ENCODE measurements around the gene C4orf17. TPM values are rescaled to one million over a fixed set of nuclear protein-coding genes. Genes with fewer than 3 reads are reported as not detected.
"Not testable (repeated sequence)": the region's sequence is repeated elsewhere in the genome, so short reads cannot be mapped to it uniquely, and the experiment has no call there.

The C4orf17 gene
- not detected in 2 replicates for total RNA-seq (2014; rRNA removed; shearing (Covaris generic))

- DNase-seq (ENCODE audit: low spot score): no peak
Measured at GRCh38 chr4:99510721-99511120, at the start of gene C4orf17. Gene C4orf17 (plus strand): TSS chr4:99511021. CDS start chr4:99513082, 2,061 bp downstream.

GRCh38 chr4:99461623-99462401, 49.0 kb upstream of the C4orf17 start:
- no peak for DNase-seq (ENCODE audit: low spot score)

GRCh38 chr4:99462875-99463464, 47.9 kb upstream of the C4orf17 start:
- DNase-seq (ENCODE audit: low spot score): peak; percentile 81

DNA sequence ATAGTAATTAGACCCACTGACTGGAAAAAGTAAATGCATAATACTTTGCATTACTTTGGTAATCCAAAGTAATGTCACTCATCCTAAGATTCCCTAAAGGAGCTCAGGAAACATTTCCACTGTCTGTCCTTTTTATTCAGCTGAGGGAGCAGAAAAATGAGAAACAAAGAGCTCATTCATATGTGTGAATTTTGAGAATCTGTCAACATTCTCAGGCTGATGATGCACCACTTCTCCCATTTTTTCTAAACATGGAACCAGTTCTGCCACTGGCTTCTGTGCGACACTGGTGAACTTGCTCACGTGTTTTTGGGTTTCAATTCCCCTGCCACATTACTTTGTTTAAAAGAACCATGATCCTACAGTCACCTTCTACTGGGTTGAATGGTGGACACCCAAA, 47.3 kb upstream of the C4orf17 start:
- DNase-seq (ENCODE audit: low spot score): no peak

DNA sequence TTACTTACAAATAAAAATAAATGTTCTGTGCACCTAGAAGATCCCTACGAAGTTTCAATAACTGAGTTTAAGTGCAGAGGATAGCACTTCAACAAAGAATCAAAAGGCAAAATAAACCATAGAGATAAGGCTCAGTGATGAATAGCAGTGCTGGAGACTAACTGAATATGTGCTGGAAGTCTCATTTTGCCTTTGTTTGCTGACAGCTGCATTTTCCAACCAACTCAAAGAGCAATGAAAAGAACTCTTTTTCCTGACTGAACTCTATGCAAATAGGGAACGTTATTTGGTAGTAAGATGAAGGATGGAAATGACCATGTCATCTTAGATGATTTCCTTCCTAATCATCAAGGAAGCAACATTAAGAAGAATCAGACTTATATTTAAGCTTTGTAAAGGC, 42.9 kb upstream of the C4orf17 start:
- DNase-seq (ENCODE audit: low spot score): no peak

GRCh38 chr4:99468889-99469288, 41.9 kb upstream of the C4orf17 start:
- DNase-seq (ENCODE audit: low spot score): no peak

GRCh38 chr4:99471349-99471748, 39.5 kb upstream of the C4orf17 start:
- no peak for DNase-seq (ENCODE audit: low spot score)

DNA sequence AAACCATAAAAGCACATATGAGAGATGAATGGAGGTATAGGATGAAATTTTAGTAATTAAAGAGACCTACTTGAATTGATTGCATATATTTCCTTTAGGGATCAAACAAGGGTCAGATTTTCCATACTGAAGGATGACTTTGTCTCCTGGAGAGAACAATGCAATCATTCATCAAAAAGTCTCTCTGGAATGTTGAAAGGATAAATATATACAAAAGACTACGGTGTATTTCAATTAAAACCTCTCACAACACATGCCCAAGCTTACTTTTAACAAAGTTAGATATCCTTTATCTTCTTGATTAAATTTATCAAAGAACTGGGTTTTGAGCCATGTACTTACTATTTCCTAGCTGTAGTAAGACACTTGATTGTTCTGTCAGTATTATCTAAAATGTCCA, 38.9 kb upstream of the C4orf17 start:
- DNase-seq (ENCODE audit: low spot score): no peak

DNA sequence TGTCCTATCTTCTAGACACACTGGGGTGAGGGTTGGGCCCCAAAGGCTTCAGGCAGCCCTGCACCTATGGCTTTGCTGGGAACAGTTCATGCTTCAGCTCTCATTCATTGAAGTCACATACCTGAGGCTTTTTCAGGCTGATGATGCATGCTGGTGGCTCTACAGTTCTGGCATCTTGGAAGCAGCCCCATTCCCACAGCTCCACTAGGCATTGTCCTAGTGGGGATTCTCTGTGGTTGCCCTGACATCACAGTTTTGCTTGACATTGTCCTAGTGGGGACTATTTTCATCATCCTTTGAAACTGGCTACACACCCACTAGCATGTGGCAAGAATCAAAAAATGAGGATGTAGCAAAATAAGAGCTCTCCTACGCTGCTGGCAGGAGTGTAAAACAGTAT, 37.7 kb upstream of the C4orf17 start:
- no peak for DNase-seq (ENCODE audit: low spot score)

GRCh38 chr4:99483636-99484035, 27.2 kb upstream of the C4orf17 start:
- no peak for DNase-seq (ENCODE audit: low spot score)

DNA sequence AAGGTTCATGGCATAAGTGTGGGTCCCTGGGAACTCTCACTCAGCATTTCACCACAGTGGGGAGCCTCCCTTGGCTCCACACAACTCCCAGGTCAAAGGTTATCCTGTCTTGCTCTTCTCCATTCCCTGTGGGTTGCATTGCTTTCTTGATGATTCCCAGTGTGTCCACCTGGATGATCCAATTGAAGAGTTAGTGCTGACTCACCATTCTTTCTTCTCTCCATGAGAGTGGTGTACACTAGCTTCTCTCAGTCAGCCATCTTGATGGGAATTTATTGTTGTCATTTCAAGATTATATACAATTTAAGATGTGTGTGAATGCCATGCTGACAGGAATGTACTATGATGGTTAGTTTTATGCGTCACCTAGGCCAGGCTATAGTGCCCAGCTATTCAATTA, 25.6 kb upstream of the C4orf17 start:
- DNase-seq (ENCODE audit: low spot score): no peak

DNA sequence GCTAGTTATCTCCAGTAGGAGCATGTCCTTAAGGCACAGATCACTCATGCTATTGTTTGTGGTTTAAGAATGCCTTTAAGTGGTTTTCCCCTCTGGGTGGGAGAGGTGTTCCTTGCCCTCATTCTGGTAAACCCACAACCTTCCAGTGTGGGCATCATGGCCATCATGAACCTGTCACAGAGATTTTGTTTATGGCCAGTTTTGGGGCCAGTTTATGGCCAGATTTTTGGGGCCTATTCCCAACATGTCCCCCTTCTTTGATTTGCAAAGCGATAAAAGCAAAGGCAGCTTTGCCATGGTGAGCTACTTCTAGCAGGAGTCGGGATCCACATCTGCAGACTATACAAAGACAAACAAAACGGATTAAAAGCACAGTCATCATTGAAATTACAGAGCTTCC, 24.2 kb upstream of the C4orf17 start:
- not testable (repeated sequence) for DNase-seq (ENCODE audit: low spot score)

- no peak for DNase-seq (ENCODE audit: low spot score)
Measured at GRCh38 chr4:99490286-99490685, 20.5 kb upstream of the C4orf17 start.

DNA sequence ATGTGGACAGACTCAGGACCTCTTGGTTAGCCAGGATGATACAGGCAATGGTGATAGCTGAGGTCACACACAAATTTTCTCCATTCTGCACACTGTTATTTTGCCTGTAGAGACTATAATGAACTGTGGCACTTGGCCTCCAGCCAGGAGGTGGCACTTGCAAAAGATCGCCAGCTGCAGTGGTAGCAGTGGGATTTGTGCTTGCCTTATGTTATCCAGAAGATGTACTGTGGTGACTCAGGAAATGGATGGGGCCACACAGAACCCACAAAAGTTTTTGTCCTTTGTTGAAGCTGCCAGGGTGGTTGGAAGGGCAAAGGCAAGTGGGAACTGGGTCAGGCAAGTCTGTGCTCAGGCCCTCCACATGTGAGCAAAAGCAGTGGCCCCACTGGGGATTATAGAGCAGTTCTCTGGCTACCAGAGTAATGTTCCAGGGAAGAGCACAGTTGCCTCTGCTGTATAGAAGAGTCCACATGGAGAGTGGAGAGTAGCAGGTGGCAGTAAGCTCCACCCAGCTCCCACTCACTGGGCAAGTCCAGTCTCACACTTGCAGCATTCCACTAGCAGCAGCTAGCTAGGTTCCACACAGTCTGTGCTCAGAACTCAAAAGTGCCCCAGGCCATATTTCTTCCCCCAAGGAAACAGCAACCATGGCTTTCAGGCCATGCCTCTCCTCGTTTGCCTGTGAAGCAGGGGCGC, 5.9 kb upstream of the C4orf17 start:
- peak; percentile 11 for DNase-seq (ENCODE audit: low spot score)

- no peak for DNase-seq (ENCODE audit: low spot score)
Measured at GRCh38 chr4:99506781-99507180, 4.0 kb upstream of the C4orf17 start.

DNA sequence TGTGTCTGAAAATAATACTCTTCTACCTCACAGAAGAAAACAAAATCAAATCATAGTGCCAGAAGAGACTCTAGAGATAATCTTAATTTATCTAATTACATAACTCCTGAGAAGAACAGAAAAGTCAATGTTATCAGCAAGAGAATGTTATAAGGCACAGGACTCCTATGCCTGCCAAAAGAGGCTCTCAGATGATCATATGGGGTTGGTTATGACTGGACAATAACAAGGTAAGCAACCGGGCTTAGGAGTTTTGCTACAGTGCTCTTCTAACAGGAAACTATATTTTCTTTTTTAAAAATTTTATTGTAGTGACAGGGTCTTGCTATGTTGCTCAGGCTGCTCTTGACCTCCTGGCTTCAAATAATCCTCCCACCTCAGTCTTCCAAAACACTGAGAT, 3.5 kb upstream of the C4orf17 start:
- no peak for DNase-seq (ENCODE audit: low spot score)

GRCh38 chr4:99507762-99508161, 3.1 kb upstream of the C4orf17 start:
- DNase-seq (ENCODE audit: low spot score): no peak

GRCh38 chr4:99518601-99519295, 7.9 kb downstream of the C4orf17 start:
- DNase-seq (ENCODE audit: low spot score): no peak

DNA sequence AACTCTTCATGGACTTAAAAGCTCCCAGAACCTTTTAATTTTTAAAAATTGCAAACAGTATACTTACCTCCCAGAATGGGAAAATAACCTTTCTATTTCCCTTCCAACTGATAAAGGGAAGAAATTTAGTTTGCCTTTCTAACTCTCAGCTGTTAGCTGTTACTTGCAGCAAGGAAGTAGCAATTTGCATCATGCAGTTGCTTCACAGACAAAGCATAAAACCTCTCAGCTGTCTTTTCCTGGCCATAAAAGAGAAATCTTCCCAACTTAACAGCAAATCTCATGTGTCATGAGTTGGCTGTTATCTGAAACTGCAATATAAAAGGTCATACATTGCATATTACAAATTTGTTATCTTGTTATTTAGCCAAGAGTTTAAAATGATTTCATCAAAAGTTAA, 18.4 kb downstream of the C4orf17 start:
- DNase-seq (ENCODE audit: low spot score): no peak

GRCh38 chr4:99529956-99530355, 19.1 kb downstream of the C4orf17 start:
- no peak for DNase-seq (ENCODE audit: low spot score)

GRCh38 chr4:99534699-99535098, 23.9 kb downstream of the C4orf17 start:
- not testable (repeated sequence) for DNase-seq (ENCODE audit: low spot score)

- DNase-seq (ENCODE audit: low spot score): no peak
Measured at GRCh38 chr4:99536271-99536670, 25.4 kb downstream of the C4orf17 start.

Measured in H4 (cell line).